Skeletal muscle tissue (tissue), 4 donors: ENCODE results near the gene FCAMR. TPM values are rescaled to one million over a fixed set of nuclear protein-coding genes. Genes with fewer than 3 reads are reported as not detected.

Source experiments
- H3K27ac ChIP-seq: one replicate; pipeline ENCODE4 v1.7.0; 2013; ENCODE audit warnings: mild to moderate bottlenecking, low read depth, low read length, inconsistent platforms
- H3K27me3 ChIP-seq, 3 donors: one replicate each; pipeline ENCODE4 v1.7.0; 2013; ENCODE audit warnings: low read length in 3 of 3; ENCODE audit not compliant: control insufficient read depth in 3 of 3, insufficient read depth in 3 of 3
- H3K36me3 ChIP-seq, 3 donors: one replicate each; pipeline ENCODE4 v1.7.0; 2013; ENCODE audit warnings: low read length in 3 of 3; ENCODE audit not compliant: control insufficient read depth in 3 of 3, insufficient read depth in 3 of 3
- H3K4me1 ChIP-seq, 3 donors: one replicate each; pipeline ENCODE4 v1.7.0; 2013; ENCODE audit warnings: low read length in 3 of 3, mild to moderate bottlenecking in 3 of 3; ENCODE audit not compliant: control insufficient read depth in 3 of 3, insufficient read depth in 3 of 3
- H3K4me3 ChIP-seq, 3 donors: one replicate each; pipeline ENCODE4 v1.7.0; 2013; ENCODE audit warnings: low read length in 3 of 3
- H3K9ac ChIP-seq, 3 donors: one replicate each; pipeline ENCODE4 v1.7.0; 2013; ENCODE audit warnings: low read length in 3 of 3, mild to moderate bottlenecking in 3 of 3, moderate library complexity in 2 of 3, low read depth in 1 of 3
- H3K9me3 ChIP-seq, 3 donors: one replicate each; pipeline ENCODE4 v1.7.0; 2013; ENCODE audit warnings: low read length in 3 of 3; ENCODE audit not compliant: control insufficient read depth in 3 of 3
- total RNA-seq: library from RNA; depleted of rRNA; stranded (reverse); fragments of >200 nt; gene quantifications from one replicate; pipeline ENCODE4 v1.2.3, GENCODE V29; 2014
- donor health status: Osteomylitis.

The FCAMR gene
- total RNA-seq, 1 donor from 2014 or later: not detected

DNA sequence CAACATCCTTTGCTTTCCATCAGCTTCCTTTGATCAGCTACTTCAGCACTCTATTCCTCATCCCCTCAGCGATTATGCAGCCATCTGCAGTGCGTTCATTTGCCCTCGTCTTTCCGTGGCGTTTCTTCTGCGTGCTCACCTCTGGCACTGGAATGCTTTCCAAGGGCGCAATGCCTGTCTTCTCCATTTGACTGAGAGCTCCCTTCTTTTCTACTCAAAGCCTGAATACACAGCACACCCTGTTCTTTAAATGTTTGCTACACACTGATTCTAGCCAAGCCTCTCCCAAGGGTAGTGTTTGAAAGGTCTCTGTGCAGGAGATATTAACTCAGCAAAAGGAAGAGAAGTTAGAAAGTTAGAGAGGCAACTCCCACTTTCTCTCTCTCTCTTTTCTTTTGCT lies 39.7 kb upstream of the FCAMR start:
- Histone ChIP-seq H3K27me3 (peaks cover 0 to 4% (median 0%) of the 10 kb centered on the region in 3 donors), H3K36me3 (no peaks in the 10 kb centered on the region), H3K27ac (no peak overlapping the region), H3K9ac (no peak overlapping the region), H3K9me3 (no peaks in the 10 kb centered on the region), H3K4me1 (no peaks in the 10 kb centered on the region), H3K4me3 (no peak overlapping the region)

GRCh38 chr1:207009182-207009850 lies 39.1 kb upstream of the FCAMR start:
- H3K27me3 ChIP-seq: peaks cover 0 to 4% (median 0%) of the 10 kb centered on the region in 3 donors
- H3K36me3 ChIP-seq: no peaks in the 10 kb centered on the region
- H3K9me3 ChIP-seq: no peaks in the 10 kb centered on the region
- no peaks in the 10 kb centered on the region for H3K4me1 ChIP-seq
- no peak overlapping the region for H3K9ac ChIP-seq
- no peak overlapping the region for H3K4me3 ChIP-seq
- no peak overlapping the region for H3K27ac ChIP-seq

GRCh38 chr1:207007352-207008033 lies 37.2 kb upstream of the FCAMR start:
- no peak overlapping the region for H3K4me3 ChIP-seq
- H3K27me3 ChIP-seq: no peaks in the 10 kb centered on the region
- no peak overlapping the region for H3K9ac ChIP-seq
- H3K9me3 ChIP-seq: no peaks in the 10 kb centered on the region
- no peaks in the 10 kb centered on the region for H3K4me1 ChIP-seq
- H3K27ac ChIP-seq: no peak overlapping the region
- no peaks in the 10 kb centered on the region for H3K36me3 ChIP-seq

GRCh38 chr1:207006914-207007313 lies 36.7 kb upstream of the FCAMR start:
- H3K9me3 ChIP-seq: no peaks in the 10 kb centered on the region
- H3K4me3 ChIP-seq: no peak overlapping the region
- H3K4me1 ChIP-seq: no peaks in the 10 kb centered on the region
- no peak overlapping the region for H3K27ac ChIP-seq
- H3K36me3 ChIP-seq: no peaks in the 10 kb centered on the region
- H3K27me3 ChIP-seq: no peaks in the 10 kb centered on the region
- no peak overlapping the region for H3K9ac ChIP-seq

DNA sequence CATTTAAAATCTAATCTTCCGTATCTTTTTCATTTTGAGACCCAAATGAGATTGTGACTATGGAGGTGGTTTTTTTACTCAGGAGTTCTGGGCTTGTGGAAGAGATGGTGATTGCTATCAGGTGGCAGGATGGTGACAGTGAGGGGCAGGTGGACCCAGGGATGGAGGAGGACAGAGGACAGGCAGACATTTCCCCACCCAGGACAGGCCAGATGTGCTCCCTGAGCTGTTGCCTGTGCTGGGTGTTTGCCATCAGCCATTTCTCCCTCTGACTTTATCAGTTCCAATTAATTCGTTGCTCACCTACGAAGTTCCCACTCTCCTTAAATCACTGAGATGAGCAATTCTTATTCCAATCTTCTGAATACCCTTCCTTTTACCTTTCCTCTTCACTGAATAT lies 35.8 kb upstream of the FCAMR start:
- H3K4me3 ChIP-seq: no peak overlapping the region
- H3K9me3 ChIP-seq: no peaks in the 10 kb centered on the region
- H3K27ac ChIP-seq: no peak overlapping the region
- no peaks in the 10 kb centered on the region for H3K36me3 ChIP-seq
- no peaks in the 10 kb centered on the region for H3K27me3 ChIP-seq
- H3K9ac ChIP-seq: no peak overlapping the region
- H3K4me1 ChIP-seq: no peaks in the 10 kb centered on the region

GRCh38 chr1:207004931-207005830 lies 34.9 kb upstream of the FCAMR start:
- Histone ChIP-seq H3K36me3 (no peaks in the 10 kb centered on the region), H3K4me1 (no peaks in the 10 kb centered on the region), H3K9me3 (no peaks in the 10 kb centered on the region), H3K27ac (no peak overlapping the region), H3K27me3 (no peaks in the 10 kb centered on the region), H3K9ac (no peak overlapping the region), H3K4me3 (no peak overlapping the region)

DNA sequence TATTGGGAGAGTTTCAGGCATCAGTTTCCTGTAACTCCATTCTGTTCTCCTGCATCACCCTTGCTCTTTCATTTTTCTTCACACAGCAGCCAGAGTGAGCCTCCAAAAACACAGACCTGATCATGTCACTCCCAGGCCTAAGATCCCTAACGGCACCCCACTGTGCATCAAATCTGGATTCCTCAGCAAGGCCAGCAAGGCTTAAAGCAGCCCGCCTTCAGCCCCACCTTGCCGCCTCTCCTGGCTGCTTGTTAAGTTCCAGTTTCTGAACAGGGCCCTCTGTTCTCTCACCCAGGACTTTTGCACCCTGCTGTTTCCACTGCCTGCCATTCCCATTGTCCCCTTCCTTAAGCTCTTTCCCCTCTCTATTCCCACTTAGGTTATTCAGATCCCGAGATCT lies 33.0 kb upstream of the FCAMR start:
- H3K4me1 ChIP-seq: no peaks in the 10 kb centered on the region
- no peak overlapping the region for H3K9ac ChIP-seq
- no peaks in the 10 kb centered on the region for H3K27me3 ChIP-seq
- no peak overlapping the region for H3K4me3 ChIP-seq
- no peaks in the 10 kb centered on the region for H3K36me3 ChIP-seq
- no peak overlapping the region for H3K27ac ChIP-seq
- H3K9me3 ChIP-seq: no peaks in the 10 kb centered on the region

DNA sequence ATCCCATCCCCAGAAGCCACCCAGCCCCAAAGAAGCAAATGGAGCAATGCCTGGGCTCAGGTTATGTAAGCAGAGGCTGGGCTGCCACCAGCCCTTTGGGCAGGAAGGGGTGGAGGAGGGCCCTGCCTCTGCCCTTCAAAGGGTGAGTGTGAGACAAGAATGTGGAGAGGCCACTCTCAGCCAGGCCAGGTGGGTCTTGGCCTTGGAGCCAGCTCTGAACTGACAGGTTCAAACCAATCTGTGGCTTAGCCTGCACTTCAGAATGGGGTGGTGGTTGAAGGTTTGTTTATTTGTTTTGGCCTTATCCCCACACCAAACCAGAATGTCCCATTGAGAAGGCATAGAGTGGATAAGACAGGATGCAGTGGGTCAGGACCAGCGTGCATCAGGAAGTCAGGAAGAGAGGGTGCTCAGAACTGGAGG lies 32.5 kb upstream of the FCAMR start:
- Histone ChIP-seq H3K4me1 (no peaks in the 10 kb centered on the region), H3K9me3 (no peaks in the 10 kb centered on the region), H3K27me3 (no peaks in the 10 kb centered on the region), H3K36me3 (no peaks in the 10 kb centered on the region), H3K9ac (no peak overlapping the region), H3K27ac (no peak overlapping the region), H3K4me3 (no peak overlapping the region)

DNA sequence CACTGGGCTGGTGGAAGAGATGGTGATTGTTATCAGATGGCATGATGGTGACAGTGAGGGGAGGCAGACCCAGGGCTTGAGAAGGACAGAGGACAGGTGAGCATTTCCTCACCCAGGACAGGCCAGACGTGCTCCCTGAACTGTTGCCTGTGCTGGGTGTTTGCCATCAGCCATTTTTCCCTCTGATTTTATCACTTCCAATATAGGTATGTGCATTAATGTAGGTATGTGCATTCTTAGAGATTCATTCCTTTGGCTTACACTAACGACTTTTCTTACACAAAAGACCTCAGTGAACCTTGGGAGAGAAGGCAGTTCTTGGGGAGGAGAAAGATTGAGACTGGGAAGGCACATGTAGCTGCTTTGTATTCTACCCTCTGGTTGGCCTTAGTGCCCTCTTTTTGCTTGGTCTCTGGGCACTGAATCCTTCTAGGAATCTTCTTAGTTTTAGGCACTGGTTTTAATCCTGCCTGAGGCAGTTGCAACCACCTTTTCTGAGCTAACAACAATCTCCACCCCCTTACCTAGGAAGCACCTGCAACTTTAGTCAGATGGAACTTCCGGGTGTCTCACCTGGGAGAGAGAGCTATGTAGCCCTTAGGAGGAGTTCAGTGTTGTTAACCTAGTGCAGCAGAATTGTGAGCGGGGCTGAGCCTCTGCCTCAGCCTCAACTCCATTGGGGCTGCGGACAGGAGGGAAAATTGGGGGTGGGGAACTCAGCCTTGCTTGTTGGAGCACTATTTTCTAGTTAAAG lies 31.4 kb upstream of the FCAMR start:
- Histone ChIP-seq H3K27ac (no peak overlapping the region), H3K4me3 (no peak overlapping the region), H3K4me1 (no peaks in the 10 kb centered on the region), H3K9ac (no peak overlapping the region), H3K27me3 (no peaks in the 10 kb centered on the region), H3K9me3 (no peaks in the 10 kb centered on the region), H3K36me3 (no peaks in the 10 kb centered on the region)
